ENCODE results near the gene IL34.
"Not testable (repeated sequence)": the region's sequence is repeated elsewhere in the genome, so short reads cannot be mapped to it uniquely, and the experiment has no call there.

IL34 gene

GRCh38 chr16:70646260-70647241 lies at the start of gene IL34:
Gene IL34 (plus strand): TSS chr16:70646559. CDS start chr16:70646948, 389 bp downstream.
- no peak for DNase-seq (ENCODE audit: low spot score)

GRCh38 chr16:70597135-70597835 lies 49.1 kb upstream of the IL34 start:
- no peak for DNase-seq (ENCODE audit: low spot score)

DNA sequence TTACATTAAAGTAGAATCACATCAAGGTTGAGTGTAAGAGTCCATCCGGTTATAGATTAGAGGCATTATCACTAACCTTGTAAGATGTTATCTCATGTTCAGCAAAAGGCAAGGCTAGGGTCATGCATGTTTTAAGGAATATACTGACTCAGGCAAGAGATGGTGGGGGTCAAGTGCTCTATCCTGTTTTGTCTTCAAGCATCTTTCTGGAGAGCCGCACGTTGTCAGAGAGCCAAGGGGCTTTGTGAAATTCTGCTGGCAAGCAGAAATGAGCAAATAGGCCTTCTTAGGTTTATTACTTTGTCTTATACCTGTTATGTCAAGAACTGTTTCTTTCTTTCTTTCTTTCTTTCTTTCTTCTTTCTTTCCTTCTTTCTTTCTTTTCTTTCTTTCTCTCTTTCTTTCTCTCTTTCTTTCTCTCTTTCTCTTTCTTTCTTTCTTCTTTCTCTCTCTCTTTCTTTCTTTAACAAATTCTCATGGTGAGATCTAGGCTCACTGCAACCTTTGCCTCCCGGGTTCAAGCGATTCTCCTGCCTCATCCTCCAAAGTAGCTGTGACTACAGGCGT lies 47.3 kb upstream of the IL34 start:
- DNase-seq (ENCODE audit: low spot score): no peak

- DNase-seq (ENCODE audit: low spot score): no peak
These were observed 45.6 kb upstream of the IL34 start for GRCh38 chr16:70600730-70601129.

DNA sequence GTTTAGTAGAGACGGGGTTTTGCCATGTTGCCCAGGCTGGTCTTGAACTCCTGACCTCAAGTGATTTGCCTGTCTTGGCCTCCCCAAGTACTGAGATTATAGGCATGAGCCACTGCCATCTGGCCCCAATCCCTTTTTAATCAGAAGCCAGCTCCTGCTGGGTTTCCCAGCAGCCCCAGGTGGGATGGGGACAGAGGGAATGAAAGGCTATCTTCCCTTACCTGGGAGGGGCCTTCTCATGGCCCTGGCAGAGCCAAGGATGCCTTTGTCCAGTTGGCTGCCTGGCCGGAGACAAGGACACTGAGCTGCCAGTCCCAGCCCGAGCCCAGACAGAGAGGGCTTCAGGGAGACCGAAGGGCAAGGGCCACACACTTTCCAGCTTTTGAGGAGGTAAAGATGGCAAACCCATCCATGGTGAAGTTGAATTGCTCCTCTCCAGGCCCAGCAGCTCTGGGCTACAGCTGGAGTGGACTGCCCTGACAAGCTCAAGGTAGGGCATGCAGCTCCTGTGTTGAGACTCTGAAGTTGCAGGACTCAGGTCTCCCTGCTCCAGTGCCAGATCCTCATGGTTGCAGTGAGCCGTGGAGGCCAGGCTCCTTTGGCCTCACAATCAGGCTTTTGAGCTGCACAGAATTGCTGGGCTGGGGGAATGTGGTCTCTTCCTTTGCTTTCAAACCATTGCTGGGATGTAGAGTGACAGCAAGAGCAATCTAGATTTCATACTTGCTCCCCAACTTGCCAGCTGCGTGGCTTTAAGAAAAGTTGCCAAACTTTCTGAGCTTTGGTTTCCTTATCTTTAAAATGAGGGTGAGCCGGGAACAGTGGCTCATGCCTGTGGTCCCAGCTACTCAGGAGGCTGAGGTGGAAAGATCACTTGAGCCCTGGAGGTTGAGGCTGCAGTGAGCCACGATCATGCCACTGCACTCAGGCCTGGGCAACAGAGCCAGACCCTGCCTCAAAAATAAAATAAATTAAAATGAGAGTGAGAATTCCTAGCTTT lies 44.5 kb upstream of the IL34 start:
- no peak for DNase-seq (ENCODE audit: low spot score)

DNA sequence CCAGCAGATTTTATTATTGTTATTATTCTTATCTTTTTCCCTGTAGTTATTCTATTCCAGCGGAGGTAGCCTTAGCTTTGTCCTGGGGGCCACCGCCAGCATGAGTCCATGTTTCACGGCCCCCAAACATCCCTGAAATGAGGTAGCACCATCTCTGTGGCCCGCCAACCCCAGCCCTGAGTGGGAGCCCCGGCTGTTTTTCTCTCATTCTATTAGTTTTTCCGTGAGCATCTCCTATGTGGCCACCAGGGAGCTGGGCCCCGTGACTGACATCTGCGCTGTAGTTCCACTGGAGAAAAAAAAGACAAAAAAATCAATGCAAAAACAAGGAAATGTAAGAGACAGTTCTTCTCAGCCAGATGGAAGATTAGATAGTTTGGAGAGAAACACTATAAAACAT lies 43.5 kb upstream of the IL34 start:
- DNase-seq (ENCODE audit: low spot score): no peak

DNA sequence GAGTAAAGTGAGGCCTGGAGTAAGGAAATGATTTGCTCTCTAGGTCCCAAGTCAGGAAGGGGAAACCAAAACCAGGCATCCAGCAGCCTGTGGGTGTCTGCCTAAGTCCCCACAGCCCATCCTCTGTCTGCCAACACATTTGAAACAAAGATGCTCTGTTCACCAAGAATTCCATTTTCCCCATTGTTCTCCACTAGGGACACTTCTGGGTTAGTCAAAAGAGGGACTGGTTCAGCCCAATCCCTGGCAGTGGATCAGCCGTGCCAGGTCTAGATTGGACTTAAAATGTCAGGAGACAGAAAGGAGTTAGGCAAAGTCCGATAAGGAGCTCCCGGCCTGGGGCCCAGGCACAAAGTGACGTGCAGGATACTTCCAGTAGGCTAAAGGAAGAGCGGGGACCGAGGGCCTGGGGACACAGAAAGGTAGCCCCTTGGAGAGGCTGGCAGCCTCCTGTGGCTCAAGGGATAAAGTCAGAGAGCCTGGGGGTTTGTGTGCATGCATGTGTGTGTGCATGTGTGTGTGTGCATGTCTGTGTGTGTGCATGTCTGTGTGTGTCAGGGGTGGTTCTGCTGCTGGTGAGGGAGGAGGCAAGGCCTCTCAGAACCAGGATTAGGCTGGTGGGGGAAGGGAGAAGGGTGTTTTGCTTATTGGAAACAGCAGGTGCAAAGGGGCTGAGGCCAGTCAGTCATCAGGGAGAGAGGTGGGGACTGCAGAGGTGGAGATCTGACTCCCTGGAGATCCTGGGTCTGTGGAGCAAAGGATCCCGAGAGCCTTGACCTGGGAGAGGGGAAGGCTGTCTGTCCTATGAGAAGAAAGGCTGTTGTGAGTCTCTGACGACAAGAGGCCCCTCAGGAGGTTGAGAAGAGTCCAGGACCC lies 41.7 kb upstream of the IL34 start:
- no peak for DNase-seq (ENCODE audit: low spot score)

DNA sequence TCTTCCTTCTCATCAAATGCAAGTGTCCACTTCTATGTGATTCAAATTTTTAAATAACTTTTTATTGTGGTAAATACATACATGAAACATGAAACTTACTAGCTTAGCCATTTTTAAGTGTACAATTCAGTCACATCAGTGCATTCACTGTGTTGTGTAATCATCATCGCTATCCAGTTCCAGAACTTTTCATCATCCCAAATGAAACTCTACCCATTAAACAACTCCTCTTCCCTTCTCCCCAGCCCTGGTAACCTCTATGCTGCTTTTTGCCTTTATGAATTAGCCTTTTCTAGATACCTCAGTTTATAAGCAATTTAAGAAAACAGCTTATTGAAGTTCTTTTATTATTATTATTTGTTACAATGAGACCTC lies 41.1 kb upstream of the IL34 start:
- no peak for DNase-seq (ENCODE audit: low spot score)

GRCh38 chr16:70608521-70608920 lies 37.8 kb upstream of the IL34 start:
- DNase-seq (ENCODE audit: low spot score): no peak

GRCh38 chr16:70610273-70611223 lies 35.8 kb upstream of the IL34 start:
- DNase-seq (ENCODE audit: low spot score): no peak

- no peak for DNase-seq (ENCODE audit: low spot score)
These were observed 35.1 kb upstream of the IL34 start for GRCh38 chr16:70611224-70611598.

GRCh38 chr16:70611785-70612303 lies 34.5 kb upstream of the IL34 start:
- no peak for DNase-seq (ENCODE audit: low spot score)

- DNase-seq (ENCODE audit: low spot score): no peak
These were observed 33.4 kb upstream of the IL34 start for GRCh38 chr16:70612931-70613330.

GRCh38 chr16:70614208-70614951 lies 32.0 kb upstream of the IL34 start:
- DNase-seq (ENCODE audit: low spot score): no peak

DNA sequence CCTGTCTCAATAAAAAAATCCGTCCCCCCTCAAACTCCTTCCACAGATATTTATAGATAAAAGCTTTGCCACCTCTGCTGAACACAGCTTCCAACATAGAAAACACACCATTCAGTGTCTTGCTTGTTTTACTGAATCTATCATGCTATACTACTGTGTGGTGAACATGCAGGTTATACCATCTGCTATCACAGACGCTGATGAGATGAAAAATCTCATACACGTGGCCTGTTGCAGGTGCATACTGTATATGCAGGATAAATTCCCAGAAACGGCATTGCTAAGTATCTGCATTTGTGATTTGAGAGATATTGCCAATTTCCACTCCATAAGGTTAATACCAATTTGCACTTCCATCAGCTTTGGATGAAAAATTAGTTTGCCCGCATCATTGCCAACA lies 30.4 kb upstream of the IL34 start:
- no peak for DNase-seq (ENCODE audit: low spot score)

DNA sequence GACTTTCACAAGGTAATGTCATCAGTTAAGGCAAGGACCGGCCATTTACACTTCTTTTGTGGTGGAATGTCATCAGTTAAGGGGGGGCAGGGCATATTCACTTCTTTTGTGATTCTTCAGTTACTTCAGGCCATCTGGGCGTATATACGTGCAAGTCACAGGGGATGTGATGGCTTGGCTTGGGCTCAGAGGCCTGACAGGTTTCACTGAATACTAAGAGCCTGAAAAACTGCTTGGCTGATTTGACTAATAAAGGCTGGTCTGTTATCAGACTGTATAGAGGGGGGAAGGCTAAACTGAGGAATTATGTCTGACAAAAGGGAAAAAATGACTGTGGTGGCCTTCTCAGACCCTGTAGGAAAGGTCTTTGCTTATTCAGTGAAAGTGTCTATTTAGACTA lies 24.5 kb upstream of the IL34 start:
- not testable (repeated sequence) for DNase-seq (ENCODE audit: low spot score)

DNA sequence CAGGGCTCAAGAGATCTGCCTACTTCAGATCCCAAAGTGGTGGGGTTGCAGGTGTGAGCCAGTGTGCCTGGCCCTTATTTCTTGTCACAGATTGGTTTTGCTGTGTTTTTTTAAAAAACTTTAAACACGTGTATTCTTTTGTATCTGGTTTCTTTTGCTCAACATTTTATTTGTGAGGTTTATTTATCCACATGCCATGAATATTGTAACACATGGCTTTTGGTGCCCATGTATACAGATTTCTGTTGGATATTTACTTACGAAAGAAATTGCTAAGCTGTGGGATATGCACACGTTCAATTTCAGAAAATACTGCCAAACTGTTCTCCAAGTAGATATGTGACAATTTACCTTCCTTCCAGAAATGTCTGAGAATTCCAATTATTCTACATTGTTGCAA lies 18.7 kb upstream of the IL34 start:
- DNase-seq (ENCODE audit: low spot score): no peak

- no peak for DNase-seq (ENCODE audit: low spot score)
These were observed 15.2 kb upstream of the IL34 start for GRCh38 chr16:70630960-70631745.
